Measurements from ENCODE around the gene HTR6.

HTR6 gene

GRCh38 chr1:19728413-19729145 is 63.9 kb downstream of the HTR6 start:
- no peak for DNase-seq

- DNase-seq, result no peak
Observed at GRCh38 chr1:19730232-19730631, 65.6 kb downstream of the HTR6 start.
